Gastroesophageal sphincter (tissue), 3 donors: ENCODE data around the gene GATAD2B.

Source experiments
- CTCF ChIP-seq, 4 experiments: fragments of 200-600 bp in 2 of 4; fragments of 450-650 bp in 2 of 4; sonication (generic) in 1 of 4; IDR thresholded peaks; one replicate each; pipeline ENCODE4 v1.5.1; 2017 to 2019; ENCODE audit warnings: antibody characterized with exemption in 4 of 4, mild to moderate bottlenecking in 2 of 4, moderate library complexity in 2 of 4
- POLR2A ChIP-seq, 2 donors: fragments of 450-650 bp; IDR thresholded peaks; one replicate each; pipeline ENCODE4 v1.6.1; 2017; ENCODE audit warnings: antibody characterized with exemption in 2 of 2, mild to moderate bottlenecking in 2 of 2, moderate library complexity in 1 of 2
- POLR2AphosphoS5 ChIP-seq: sonication (generic); formaldehyde crosslinking; IDR thresholded peaks from one replicate; pipeline ENCODE4 v1.6.1; 2017; ENCODE audit warnings: antibody characterized with exemption

GRCh38 chr1:153916297-153916696 is 6.5 kb downstream of the GATAD2B start:
- TF ChIP-seq POLR2A (IDR thresholded peaks at IDR 0.05) (no peak), CTCF (IDR thresholded peaks at IDR 0.05) (no peak), POLR2AphosphoS5 (no peak)
